ENCODE data around the gene COX7A1. TPM values are rescaled to one million over a fixed set of nuclear protein-coding genes. Genes with fewer than 3 reads are reported as not detected.

Gene COX7A1
- total and polyA plus RNA-seq, 10 of the 15 experiments (the other 5 are each of a cell fraction or from before 2014, with no cell fraction given), result not detected

DNA sequence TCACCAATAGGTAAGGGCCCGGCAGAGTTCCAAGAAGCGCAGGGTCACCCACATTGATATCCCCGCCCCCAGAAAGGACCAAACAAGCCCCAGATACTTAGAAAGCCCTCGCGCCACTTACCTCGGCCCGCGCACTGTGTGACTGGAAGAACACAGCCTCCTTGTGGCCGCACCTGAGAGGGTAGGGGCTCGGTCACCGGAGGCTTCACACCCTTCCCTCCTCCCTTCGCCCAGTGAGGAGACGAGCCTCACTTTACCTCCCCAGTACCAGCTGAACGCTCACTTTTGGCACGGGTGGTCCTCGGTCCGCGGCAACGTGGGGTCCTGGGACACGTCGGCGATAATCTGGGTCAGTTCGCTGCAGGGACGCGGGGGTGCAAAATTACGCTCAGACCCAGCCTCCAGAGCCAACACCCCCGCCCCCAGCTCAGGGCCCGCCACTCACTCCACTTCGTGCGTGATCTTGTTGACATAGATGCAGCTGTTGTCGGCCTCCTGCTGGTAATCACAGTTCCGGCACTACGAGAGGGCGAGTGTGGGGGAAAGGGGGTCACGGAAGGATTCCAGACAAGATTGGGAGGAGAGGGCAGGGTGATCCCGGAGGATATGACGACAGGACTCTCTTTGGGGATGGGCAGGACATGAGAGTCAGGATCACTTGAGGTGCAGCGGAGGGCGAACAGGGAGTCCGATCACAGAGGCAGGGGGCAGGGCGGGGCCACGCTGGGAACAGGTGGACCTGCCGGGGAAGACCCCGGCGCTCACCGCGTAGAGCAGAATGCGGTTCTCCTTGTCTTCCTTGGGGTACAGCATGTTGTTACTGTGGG lies 38.1 kb downstream of the COX7A1 start (continued):
- TF ChIP-seq ZBTB33 (IDR thresholded peaks at IDR 0.05), result no peak
- 0 out of 2 replicates have a peak, but pooled peaks have one; percentile 1 for TF ChIP-seq DPF2 (IDR thresholded peaks at IDR 0.05)
- peak; percentile 22 for TF ChIP-seq PBX3 (IDR thresholded peaks at IDR 0.05; ENCODE audit: insufficient replicate concordance, low read depth, low read length)

DNA sequence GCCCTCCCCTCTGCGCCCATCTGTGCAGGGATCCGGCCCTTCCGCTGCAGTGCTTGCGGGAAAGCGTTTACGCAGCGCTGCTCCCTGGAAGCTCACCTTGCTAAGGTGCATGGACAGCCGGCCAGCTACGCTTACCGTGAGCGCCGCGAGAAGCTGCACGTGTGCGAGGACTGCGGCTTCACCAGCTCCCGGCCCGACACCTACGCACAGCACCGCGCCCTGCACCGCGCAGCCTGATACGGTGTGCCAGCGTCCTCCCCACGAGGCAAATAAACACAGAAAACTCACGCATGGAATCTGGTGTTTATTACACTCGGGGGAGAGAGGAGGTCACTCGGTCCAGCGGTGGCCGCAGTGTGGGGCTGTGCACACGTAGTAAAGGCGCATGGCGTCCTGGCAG lies 38.8 kb downstream of the COX7A1 start:
- no peaks in the 10 kb centered on the region for H3K27me3 ChIP-seq (replicated peaks in 1 of 2; ENCODE audit: control insufficient read depth in 2 of 2, insufficient read depth in 2 of 2, low read length in 1 of 2)
- H3K4me2 ChIP-seq (ENCODE audit: control insufficient read depth, insufficient read depth), result peak overlapping the region; percentile 72
- DNase-seq (ENCODE audit: low read depth, low spot score) (no peak), FAIRE-seq (no peak), ATAC-seq (no peak)
- TF ChIP-seq, protein P1, sequence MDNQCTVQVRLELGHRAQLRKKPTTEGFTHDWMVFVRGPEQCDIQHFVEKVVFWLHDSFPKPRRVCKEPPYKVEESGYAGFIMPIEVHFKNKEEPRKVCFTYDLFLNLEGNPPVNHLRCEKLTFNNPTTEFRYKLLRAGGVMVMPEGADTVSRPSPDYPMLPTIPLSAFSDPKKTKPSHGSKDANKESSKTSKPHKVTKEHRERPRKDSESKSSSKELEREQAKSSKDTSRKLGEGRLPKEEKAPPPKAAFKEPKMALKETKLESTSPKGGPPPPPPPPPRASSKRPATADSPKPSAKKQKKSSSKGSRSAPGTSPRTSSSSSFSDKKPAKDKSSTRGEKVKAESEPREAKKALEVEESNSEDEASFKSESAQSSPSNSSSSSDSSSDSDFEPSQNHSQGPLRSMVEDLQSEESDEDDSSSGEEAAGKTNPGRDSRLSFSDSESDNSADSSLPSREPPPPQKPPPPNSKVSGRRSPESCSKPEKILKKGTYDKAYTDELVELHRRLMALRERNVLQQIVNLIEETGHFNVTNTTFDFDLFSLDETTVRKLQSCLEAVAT (IDR thresholded peaks at IDR 0.05), result no peak
- TF ChIP-seq, protein P2, sequence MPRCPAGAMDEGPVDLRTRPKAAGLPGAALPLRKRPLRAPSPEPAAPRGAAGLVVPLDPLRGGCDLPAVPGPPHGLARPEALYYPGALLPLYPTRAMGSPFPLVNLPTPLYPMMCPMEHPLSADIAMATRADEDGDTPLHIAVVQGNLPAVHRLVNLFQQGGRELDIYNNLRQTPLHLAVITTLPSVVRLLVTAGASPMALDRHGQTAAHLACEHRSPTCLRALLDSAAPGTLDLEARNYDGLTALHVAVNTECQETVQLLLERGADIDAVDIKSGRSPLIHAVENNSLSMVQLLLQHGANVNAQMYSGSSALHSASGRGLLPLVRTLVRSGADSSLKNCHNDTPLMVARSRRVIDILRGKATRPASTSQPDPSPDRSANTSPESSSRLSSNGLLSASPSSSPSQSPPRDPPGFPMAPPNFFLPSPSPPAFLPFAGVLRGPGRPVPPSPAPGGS (IDR thresholded peaks at IDR 0.05; ENCODE audit: borderline replicate concordance, insufficient read depth, low read depth, low read length, poor library complexity, severe bottlenecking), result no peak
- TF ChIP-seq KLF5 (IDR thresholded peaks at IDR 0.05; ENCODE audit: partially characterized antibody) (no peak), MYB (IDR thresholded peaks at IDR 0.05; ENCODE audit: borderline replicate concordance, low read depth, low read length) (no peak), CREM (IDR thresholded peaks at IDR 0.05; ENCODE audit: low read depth) (no peak), KDM1A (IDR thresholded peaks at IDR 0.05; ENCODE audit: borderline replicate concordance) (no peak), REST (IDR thresholded peaks at IDR 0.05; ENCODE audit: low read depth, low read length) (no peak)
- H3K4me1 ChIP-seq (ENCODE audit: control insufficient read depth, insufficient read depth, low read length), result peaks cover 9% of the 10 kb centered on the region
- H3K4me3 ChIP-seq, result peak overlapping the region; percentile 89
- ChIA-PET POLR2A (interaction anchor here (0.5 to 0.6 kb wide), 2 partner anchors 103 to 518 kb away, joined by 3 to 4 read pairs; no protein-coding TSS in a partner anchor), SMC1A (ENCODE audit: uncharacterized antibody, unreplicated experiment) (no interaction called here), CTCF (interaction anchor here (1.8 kb wide), 1 partner anchor 57 kb away, joined by 6 read pairs; no protein-coding TSS in a partner anchor), RAD21 (ENCODE audit: unreplicated experiment) (interaction anchor here (1.9 kb wide), 1 partner anchor 99 kb away, joined by 5 read pairs; the partner anchor contains the start of gene ALKBH6)
- in situ Hi-C loops (cut with MboI), result loop anchor here (10.0 kb wide), 1 partner anchor 371 kb away; the partner anchor contains the start of gene ZNF566
- H3K27ac ChIP-seq (ENCODE audit: control insufficient read depth, insufficient read depth), result no peak overlapping the region
- H3K36me3 ChIP-seq (ENCODE audit: control insufficient read depth in 2 of 2, insufficient read depth in 2 of 2, low read length in 1 of 2), result peaks cover 0 to 4% of the 10 kb centered on the region in 2 experiments
- H3K79me2 ChIP-seq (ENCODE audit: control insufficient read depth, insufficient read depth, low read length), result peaks cover 24% of the 10 kb centered on the region
- WGBS (ENCODE audit: insufficient coverage, insufficient replicate concordance, low lambda C conversion rate, missing lambda C conversion rate), result 96% methylated on average over 34 of the region's 34 CpGs
- H3K9ac ChIP-seq (ENCODE audit: control insufficient read depth, insufficient read depth, low read length), result no peak overlapping the region
- intact Hi-C loops (cut with micrococcal nuclease; ENCODE audit: unreplicated experiment), result loop anchor here (10.0 kb wide), 1 partner anchor 1261 kb away; the partner anchor contains the start of gene ZNF527
- H4K20me1 ChIP-seq (ENCODE audit: control insufficient read depth, insufficient read depth), result no peaks in the 10 kb centered on the region
- no TSS peak for BruUV-seq (replicated peaks)
- no peak overlapping the region for H2AFZ ChIP-seq (ENCODE audit: control insufficient read depth, low read depth, low read length)
- H3K9me3 ChIP-seq (replicated peaks; ENCODE audit: control insufficient read depth, insufficient read depth, low read length), result no peaks in the 10 kb centered on the region

Data from GM12878 (cell line).